Measurements from ENCODE around the gene GBE1.

GBE1 gene

DNA sequence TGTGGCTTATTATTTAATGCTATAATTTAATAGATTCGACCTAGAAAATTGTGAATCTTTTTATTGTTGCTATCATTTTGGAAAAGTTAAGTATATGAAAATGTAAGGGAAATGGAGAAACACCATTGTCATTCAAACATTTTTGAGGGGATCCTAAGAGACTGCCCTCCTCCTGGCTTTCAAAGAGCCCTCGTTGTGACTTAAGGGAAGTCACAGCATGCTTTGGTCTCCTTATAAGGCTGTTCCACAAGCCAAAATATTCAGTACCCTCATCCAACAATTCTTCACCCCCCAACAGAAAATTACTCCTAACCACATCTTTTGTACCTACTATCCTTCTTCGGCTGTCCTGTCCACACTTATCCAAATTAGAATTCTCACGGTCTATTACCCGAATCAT is 140.2 kb downstream of the GBE1 start:
- DNase-seq (ENCODE audit: low read depth in 2 of 2): no peak

DNA sequence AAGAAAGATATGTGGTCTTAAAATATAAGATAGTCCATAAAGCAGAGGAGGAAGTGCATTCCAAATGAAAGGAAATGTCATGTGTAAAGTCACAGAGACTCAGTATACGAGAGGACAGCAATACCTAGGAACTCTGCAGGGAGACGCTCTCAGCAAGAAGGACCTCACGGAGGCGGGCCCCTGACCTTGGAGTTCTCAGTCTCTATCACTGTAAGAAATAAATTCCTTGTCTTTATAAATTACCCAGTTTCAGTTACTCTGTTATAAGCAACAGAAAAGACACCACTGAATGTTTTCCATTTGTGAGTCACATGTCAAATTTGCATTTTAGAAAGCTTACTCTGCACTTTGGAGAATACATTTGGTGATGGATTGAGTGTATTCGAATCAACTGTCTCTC is 140.6 kb downstream of the GBE1 start:
- DNase-seq (ENCODE audit: low read depth in 2 of 2): no peak

DNA sequence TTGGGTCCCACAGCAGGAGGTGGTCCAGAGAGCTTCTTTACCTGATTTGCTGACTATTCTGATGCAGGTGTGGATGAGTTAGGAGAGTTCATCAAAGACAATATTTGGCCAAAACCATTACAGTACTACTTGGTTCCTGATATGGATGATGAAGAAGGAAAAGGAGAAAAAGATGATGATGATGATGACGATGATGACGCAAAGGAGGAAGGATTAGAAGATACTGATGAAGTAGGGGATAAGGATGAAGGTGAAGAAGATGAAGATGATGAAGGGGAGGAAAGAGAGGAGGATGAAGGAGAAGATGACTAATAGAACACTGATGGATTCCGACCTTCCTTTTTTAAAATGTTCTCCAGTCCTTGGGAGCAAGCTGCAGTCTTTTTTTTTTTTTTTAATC is 148.7 kb downstream of the GBE1 start:
- no peak for DNase-seq (ENCODE audit: low read depth in 2 of 2)

DNA sequence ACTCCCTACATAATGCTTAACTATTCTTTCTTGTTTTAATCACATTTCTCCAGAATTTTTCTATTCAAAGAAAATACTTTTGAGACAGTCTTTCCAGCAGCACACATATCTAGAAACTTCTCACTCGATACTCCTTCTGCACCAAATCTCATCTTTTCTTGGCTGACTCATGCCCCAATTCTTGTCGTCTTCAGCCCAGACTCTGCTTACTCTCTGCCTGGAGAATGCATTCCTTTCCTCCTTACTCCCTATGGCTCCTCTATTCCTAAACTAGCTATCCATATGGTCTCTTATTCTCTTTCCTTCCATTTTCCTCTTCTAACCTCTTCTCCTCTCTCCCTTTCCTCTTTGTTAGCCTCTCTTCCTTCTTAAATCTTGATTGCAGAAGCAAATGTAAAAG is 158.7 kb downstream of the GBE1 start:
- DNase-seq (ENCODE audit: low read depth in 2 of 2): no peak

DNA sequence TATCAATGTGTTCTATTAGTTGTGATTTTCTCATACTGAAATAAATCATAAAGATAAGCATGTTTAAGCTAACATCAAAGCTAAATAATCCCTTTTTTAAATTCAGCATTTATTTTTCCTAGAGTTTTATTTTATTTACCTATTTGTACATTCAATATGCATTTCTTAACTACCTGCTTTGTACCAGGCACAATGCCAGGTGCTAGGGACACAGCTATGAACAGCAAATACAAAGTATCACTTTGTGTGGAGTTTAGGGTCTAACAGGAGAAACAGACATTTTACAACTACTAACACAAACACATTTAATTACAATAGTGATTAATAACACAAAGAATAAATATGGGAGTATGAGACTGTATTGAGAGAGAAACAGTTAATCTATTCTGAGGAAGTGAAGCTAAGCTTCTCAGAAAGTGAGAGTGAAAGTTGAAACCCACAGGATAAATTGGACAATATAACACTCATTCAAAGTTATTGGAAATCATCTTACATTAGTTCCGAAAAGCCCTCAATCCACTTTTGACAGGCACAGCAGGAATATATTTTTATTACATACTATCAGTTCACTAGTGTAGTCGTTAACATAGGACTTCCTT is 159.6 kb downstream of the GBE1 start:
- DNase-seq (ENCODE audit: low read depth in 2 of 2): no peak

DNA sequence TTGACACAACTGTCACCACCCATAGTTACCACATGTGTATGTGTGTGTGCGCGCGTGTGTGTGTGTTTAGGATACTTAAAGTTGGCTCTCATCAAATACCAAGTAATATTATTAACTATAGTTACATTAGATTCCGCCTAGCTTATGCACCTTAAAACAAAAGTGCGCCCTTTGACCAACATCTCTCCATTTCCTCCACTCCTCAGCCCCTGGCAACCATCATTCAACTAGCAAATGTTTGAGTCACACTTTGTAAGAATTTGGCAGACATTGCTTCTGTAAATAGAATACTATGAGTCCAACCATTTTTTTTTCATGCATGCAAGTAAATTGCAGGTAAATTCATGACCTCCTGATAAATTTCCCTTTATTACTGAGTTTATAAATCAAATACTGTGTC is 169.3 kb downstream of the GBE1 start:
- DNase-seq (ENCODE audit: low read depth in 2 of 2): no peak

DNA sequence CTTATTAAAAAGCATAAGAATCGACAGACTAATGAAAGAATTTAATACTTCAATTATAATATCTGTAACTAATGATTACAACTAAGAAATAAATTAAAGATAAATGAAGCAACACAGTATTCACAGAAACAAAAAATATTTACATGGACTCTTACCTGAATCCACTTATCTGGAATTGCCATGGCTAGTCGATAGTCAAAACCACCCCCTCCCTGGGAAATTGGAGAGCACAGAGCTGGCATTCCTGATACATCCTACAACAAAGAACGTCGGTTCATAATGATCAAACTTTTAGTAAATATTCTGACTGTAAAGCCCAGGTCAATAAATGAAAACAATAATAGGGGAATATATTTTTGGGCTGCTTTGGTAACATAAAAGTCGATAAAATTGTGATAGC is 175.5 kb downstream of the GBE1 start:
- DNase-seq (ENCODE audit: low read depth in 2 of 2): no peak

DNA sequence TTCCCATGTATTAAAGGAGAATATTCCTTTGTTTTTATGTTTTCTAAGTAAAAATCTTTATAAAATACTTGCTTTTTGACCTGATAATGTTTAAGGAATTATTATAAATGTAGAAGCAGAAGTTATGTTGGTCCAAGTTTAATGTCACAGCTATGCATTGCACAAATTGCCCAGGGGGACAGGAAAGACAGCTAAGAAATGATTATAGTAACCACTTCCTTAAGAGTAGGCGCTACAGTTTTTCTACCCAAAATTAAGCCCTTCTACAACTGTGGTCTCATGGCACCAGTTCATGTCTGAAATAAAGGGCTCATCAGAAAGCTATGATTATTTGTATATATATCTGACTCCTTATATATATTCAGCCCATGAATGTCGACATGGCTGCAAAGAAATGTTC is 176.4 kb downstream of the GBE1 start:
- DNase-seq (ENCODE audit: low read depth in 2 of 2): no peak

DNA sequence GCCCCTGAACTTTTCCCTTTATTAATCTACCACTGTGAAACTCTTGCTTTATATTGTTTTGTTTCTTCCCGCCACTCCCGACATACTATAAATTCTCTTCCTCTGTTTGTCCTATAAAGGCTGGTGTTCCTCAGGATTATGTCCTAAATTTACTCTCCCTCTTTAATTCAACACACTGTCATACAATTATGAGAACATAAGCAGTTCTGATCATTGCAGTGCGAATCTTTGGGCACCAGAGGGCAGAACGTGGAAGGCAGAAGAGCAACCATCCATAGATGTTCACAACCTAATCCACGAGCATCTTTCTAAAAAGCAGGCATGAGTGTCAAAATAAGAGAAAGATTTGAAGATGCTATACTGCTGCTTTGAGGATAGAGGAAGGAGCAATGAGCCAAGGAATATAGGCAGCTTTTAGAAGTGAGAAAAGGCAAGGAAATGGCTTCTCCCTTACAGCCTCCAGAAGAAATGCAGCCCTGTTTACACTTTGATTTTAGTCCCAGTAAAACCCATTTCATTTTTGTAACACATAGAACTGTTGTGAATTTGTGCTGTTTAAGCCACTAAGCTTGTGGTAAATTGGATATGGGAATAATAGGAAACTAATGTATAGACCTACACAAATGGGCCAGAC is 179.4 kb downstream of the GBE1 start:
- no peak for DNase-seq (ENCODE audit: low read depth in 2 of 2)

DNA sequence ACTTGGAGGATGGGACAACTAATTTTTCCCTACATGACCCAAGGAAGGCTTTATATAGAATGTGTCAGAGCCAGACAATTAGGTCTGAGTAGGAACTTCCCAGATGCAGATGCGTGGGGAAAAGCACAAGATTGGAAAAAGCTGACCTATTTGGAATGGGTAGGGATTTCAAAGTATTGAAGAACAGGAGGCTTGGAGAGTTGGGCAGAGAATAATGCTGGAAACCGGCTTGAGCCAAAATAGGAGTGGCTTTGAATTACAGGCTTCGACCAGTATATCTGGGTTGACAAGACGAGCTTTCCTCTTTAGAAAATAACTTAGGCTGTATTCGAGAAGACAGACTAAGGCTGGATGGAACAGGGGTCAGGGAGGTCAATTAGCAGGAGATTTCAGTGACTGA is 181.1 kb downstream of the GBE1 start:
- DNase-seq (ENCODE audit: low read depth in 2 of 2): no peak

DNA sequence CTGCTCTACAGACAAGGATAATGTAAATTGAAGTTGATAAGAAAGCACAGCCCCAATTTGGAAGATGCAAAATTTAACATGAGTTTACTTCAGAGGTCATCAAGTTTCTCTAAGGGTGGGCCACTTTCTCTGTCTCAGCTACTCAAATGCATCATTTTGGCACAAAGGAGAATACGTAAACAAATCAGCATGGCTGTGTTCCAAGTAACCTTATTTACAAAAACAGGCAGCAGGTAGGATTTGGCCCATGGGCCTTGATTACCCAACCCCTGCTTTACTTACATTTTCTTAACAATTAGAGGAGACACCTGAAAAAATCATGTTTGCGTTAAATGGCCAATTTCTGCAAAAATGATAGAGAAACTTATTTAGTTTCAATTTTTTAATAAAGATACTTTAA is 181.7 kb downstream of the GBE1 start:
- no peak for DNase-seq (ENCODE audit: low read depth in 2 of 2)

DNA sequence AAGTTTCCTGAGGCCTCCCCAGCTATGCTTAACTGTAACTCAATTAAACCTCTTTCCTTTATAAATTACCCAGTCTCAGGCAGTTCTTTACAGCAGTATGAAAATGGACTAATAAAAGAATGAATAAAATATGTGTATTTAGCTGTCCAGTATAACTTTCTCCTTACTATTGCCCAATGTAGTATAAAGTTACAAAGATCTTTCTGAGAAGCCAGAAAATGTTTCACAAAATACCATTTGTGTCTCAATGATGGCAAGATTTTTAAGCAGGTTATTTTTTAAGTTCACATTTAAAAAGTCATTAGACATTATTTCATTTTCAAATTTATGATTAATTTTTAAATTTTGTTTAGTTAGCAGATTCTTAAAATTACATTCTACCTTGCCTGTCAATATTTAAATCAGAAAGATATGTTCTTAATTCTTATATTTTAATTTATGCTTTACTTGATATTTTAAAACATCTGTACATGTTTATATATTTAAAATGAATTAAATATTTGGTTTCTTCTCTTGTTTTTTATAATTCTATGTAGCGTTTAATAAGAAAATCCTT is 189.2 kb downstream of the GBE1 start:
- DNase-seq (ENCODE audit: low read depth in 2 of 2): no peak

DNA sequence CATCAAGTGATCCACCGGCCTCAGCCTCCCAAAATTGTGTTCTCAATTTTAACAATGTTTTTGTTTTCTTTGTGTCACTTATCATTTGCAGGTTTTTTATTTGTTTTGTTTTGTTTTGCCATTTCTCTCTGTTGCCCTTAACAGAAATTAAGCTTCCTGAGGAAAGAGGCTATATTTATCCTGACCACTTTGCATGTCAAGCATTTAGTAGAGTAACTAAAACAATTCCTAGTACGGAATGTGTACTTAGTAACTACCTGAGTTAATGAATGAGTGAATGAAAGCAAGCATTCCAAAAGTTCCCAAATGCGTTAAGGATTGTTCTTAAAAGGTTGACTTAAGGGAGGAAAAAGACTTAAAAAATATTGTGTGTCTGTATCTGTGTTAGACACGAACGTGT is 193.1 kb downstream of the GBE1 start:
- DNase-seq (ENCODE audit: low read depth in 2 of 2): no peak

DNA sequence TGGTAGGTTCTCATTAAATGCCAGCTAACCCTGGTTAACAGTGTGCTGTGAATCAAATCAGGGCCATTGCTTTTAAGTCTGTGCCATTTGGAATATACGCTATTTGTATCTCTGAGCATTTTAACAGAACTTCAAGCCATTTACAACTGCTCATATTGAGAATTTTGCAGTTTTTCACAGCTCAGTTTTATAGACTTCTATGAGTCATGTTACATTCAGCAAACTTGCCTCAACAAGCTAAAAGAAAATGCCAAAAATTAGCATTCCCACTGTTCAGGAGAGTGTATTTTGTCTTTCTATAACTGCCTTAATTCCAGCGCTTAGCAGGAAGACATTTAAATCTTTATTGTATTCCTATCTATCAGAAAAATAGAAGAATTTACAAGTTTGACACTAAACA is 196.4 kb downstream of the GBE1 start:
- DNase-seq (ENCODE audit: low read depth in 2 of 2): no peak

DNA sequence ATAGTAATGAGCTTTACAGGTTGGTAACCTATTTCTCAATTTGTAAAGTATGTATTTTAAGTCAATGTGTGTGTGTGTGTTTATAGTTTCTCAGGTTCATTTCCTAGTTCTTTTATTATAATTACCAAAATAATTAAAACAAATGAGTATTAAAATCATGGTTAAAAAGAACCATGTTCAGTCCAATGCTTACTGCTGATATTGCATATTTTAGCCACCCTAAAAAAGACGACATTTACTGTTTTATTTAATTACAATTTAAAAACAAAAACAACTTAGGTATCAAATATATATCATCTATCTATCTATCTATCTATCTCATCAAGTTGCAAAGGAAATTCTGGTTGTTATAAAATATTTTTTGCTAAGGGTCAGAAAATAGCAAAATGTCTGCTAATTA is 203.3 kb downstream of the GBE1 start:
- no peak for DNase-seq (ENCODE audit: low read depth in 2 of 2)

DNA sequence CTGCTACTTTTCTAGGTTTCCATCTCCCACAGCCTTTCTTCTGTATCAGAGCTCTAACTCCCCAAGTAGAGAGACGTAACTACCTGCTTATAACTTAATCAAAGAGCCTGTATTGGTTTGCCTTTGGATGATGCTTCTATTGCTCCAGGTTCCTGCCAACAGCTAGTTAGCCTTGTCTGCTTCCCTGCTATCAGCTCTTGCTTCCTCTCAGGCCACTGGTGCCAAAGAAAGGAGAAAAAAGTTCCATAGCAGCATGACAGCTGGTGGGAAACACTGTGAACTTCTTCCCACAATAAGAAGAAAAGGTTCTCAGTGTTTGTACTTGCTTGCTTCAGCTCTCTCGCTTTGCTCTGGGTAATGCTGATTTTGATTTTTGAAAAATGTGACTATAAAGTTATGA is 206.6 kb downstream of the GBE1 start:
- DNase-seq (ENCODE audit: low read depth in 2 of 2): no peak

DNA sequence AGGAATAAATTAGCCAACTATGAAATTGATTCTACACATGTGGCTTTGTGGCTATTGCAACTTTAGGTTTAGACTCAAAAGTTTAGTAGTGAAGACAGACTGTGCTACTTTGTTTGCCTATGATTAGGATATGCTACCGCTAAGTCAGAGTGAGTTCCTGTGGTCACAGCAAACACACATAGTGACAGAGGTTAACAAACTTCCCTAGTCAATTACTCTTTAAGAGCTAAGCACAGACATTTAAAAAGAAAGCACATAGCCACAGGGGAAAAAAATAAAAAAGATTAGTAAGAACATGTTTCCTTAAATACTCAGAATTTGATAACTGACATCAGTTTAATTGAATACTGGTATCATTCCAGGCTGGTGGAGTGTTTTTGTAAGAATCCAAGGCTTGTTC is 207.1 kb downstream of the GBE1 start:
- no peak for DNase-seq (ENCODE audit: low read depth in 2 of 2)

DNA sequence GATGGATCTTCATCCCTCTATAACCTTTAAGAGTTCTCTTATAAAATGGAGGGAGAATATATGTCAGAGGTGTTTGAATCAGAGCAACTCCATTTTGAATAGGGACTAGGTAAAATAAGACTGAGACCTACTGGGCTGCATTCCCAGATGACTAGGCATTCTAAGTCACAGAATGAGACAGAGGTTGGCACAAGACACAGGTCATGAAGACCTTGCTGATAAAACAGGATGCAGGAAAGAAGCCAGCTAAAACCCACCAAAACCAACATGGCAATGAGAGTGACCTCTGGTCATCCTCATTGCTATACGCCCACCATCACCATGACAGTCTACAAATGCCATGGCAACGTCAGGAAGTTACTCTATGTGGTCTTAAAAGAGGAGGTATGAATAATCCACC is 211.0 kb downstream of the GBE1 start:
- DNase-seq (ENCODE audit: low read depth in 2 of 2): no peak

DNA sequence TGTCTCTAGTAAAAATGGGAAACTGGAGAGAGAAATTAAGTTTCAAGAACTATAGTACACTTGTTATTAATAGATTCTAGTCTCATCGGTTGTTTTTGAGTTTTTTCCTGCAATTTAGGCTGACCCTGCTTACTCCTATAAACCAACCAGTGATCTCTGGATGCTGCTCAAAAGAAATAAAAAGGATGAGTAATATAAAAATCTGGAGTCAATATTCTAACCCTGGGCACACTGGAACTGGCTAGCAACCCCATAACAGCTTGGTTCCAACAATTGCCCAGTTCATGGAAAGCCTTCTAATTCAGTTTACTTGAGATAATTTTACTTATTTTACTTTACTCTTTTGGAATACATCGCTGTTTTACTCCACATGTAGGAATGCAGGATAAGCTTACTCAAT is 211.6 kb downstream of the GBE1 start:
- no peak for DNase-seq (ENCODE audit: low read depth in 2 of 2)

DNA sequence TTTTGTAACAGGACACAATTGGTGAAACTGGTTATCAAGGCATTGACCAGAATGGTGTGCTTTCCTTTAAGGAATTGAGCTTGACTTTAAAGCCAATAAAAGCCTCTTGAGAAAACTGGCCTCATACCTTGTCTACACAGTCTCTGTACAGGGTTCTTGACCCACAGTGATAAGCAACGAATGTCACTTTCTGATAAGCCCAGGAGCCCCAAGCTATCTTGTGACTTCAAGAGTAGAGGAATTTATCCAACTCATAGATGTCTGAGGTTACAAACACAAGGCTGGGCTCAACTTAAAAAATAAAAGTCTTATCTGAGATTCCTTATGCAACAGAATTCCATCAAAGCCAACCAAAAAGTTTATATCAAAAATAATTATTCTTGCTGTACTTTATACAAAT is 212.1 kb downstream of the GBE1 start:
- no peak for DNase-seq (ENCODE audit: low read depth in 2 of 2)

DNA sequence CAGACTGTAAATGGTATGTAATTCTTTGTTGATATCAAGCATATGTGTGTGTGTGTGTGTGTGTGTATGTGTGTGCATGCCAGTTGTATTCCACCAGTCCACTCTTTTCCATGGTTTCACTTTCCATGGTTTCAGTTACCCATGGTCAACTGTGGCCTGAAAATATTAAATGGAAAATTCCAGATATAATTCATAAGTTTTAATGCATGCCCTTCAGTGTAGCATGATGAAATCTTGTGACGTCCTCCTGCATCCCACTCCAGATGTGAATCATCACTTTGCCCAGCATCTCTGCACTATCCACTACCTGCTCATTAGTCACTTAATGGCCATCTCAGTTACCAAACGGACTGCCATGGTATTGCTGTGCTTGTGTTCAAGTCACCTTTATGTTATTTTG is 215.9 kb downstream of the GBE1 start:
- DNase-seq (ENCODE audit: low read depth in 2 of 2): no peak

DNA sequence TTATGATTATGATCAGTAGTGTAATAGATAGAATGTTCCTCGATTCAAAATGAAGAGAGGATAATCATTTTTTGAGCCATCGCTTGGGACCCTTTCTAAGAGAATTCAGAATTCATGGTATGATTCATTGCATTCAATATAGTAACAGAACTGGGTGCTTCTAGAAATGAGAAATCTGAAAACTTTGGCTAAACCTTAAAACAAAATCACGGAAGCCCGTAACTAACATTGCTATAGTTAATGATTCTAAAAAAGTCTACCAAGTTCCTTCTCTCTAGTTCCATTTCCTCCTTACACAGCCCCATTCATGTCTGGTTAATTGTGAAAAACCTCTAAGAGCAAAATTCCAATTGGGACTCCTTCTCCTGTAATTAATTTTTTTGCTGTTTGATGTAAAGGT is 217.1 kb downstream of the GBE1 start:
- DNase-seq (ENCODE audit: low read depth in 2 of 2): no peak

DNA sequence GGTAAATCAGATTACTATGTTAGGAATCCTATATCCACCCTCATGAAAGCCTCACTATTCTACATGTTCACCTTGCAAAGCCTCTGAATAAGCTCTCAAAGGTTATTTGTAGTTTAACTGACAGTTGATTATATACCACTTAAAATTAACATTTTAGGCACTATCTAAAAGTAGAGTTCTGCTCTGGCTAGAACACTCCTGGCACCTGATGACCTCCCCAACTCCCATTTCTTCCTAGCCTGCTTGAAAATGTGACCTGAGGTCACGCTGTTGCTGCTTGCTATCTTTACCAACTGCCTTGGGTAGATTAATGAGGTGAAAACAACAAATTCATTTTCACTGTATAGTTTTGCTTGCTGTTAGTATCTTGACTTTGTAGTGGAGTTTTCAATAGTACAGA is 220.7 kb downstream of the GBE1 start:
- no peak for DNase-seq (ENCODE audit: low read depth in 2 of 2)

DNA sequence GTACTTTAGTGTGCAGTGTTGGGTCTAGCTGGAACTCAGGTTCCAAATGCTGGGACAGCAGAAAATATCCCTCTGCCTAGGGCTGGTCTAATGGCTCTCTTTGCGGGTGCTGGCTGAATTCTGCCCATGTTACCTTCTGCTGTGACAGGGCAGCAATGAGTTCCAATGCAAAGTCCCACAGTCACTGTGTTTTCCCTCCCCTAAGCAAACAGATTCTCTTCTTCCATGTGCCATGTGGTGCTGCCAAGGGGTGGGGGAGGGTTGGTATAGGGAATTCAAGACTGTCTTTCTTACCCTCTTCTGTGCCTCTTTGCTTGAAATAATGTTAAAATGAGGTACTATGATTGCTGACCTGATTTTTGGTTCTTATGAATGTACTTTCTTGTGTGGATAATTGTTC is 229.6 kb downstream of the GBE1 start:
- no peak for DNase-seq (ENCODE audit: low read depth in 2 of 2)

Data from stimulated activated CD4-positive, alpha-beta T cell treated with anti-CD3 and anti-CD28 coated beads, Interleukin-1b, Interleukin-23, amount 100 ng/mL, for 4 hours (primary cell).